Activated B cell treated with CpG ODN at 0.5 μM for 24 hours (primary cell): Measurements from ENCODE around the gene CAMK4. TPM values are rescaled to one million over a fixed set of nuclear protein-coding genes. Genes with fewer than 3 reads are reported as not detected.

ENCODE experiments used
- ATAC-seq: fragments of 200-7000 bp; cut with Tn5 transposase; one replicate; pipeline ENCODE4 v1.10.0; 2021; ENCODE audit warnings: low read depth, mild to moderate bottlenecking, moderate library complexity
- CTCF ChIA-PET: fragments of 350-600 bp; sonication (Branson Sonifier 250); formaldehyde crosslinking; loops from one replicate; lab custom pipeline; 2021; ENCODE audit warnings: antibody characterized with exemption; lab: Charles Lee
- POLR2A ChIA-PET: fragments of 350-600 bp; sonication (Branson Sonifier 250); formaldehyde crosslinking; loops from one replicate; lab custom pipeline; 2021; ENCODE audit warnings: antibody characterized with exemption; lab: Charles Lee
- DNase-seq: peaks from one replicate; pipeline ENCODE4 v3.0.0; 2022
- H3K27ac Mint-ChIP-seq: one replicate; pipeline ENCODE4 v1.8.0; 2020; ENCODE audit warnings: mixed read lengths
- H3K27me3 Mint-ChIP-seq: one replicate; pipeline ENCODE4 v1.8.0; 2021; ENCODE audit warnings: mixed read lengths
- H3K36me3 Mint-ChIP-seq: one replicate; pipeline ENCODE4 v1.8.0; 2021; ENCODE audit warnings: low read depth, mixed read lengths
- H3K4me1 Mint-ChIP-seq: one replicate; pipeline ENCODE4 v1.8.0; 2021; ENCODE audit warnings: mixed read lengths
- H3K4me3 Mint-ChIP-seq: one replicate; pipeline ENCODE4 v1.8.0; 2020; ENCODE audit warnings: mild to moderate bottlenecking, mixed read lengths
- H3K9me3 Mint-ChIP-seq: one replicate; pipeline ENCODE4 v1.8.0; 2020; ENCODE audit warnings: mixed read lengths
- intact Hi-C: fragments of 100-400 bp; cut with micrococcal nuclease; formaldehyde crosslinking; loops from one replicate; pipeline ENCODE4 v1.15.1; 2024
- total RNA-seq: library from RNA; stranded (reverse); gene quantifications from 2 replicates; pipeline ENCODE4 v1.2.3, GENCODE V29; 2022
- TF ChIP-seq, protein P1 (sequence below): fragments of 200-600 bp; IDR thresholded peaks from one replicate; pipeline ENCODE4 v1.8.0; 2022; ENCODE audit warnings: antibody characterized with exemption, mild to moderate bottlenecking

Gene CAMK4
- total RNA-seq, 1 donor from 2014 or later, result 6.3 TPM

GRCh38 chr5:111310711-111311620, 86.8 kb downstream of the CAMK4 start:
- no peaks in the 10 kb centered on the region for H3K9me3 Mint-ChIP-seq
- ChIA-PET CTCF (no interaction called here), POLR2A (no interaction called here)
- DNase-seq (no peak), ATAC-seq (no peak)
- H3K27me3 Mint-ChIP-seq, result no peaks in the 10 kb centered on the region
- no peak overlapping the region for H3K4me3 Mint-ChIP-seq
- intact Hi-C loops, result no loop called here
- TF ChIP-seq, protein P1, sequence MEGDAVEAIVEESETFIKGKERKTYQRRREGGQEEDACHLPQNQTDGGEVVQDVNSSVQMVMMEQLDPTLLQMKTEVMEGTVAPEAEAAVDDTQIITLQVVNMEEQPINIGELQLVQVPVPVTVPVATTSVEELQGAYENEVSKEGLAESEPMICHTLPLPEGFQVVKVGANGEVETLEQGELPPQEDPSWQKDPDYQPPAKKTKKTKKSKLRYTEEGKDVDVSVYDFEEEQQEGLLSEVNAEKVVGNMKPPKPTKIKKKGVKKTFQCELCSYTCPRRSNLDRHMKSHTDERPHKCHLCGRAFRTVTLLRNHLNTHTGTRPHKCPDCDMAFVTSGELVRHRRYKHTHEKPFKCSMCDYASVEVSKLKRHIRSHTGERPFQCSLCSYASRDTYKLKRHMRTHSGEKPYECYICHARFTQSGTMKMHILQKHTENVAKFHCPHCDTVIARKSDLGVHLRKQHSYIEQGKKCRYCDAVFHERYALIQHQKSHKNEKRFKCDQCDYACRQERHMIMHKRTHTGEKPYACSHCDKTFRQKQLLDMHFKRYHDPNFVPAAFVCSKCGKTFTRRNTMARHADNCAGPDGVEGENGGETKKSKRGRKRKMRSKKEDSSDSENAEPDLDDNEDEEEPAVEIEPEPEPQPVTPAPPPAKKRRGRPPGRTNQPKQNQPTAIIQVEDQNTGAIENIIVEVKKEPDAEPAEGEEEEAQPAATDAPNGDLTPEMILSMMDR, result no peak
- H3K36me3 Mint-ChIP-seq, result no peaks in the 10 kb centered on the region
- H3K27ac Mint-ChIP-seq, result no peak overlapping the region
- H3K4me1 Mint-ChIP-seq, result no peaks in the 10 kb centered on the region

- intact Hi-C loops, result no loop called here
- ATAC-seq, result no peak
Measured at GRCh38 chr5:111311666-111312065, 87.5 kb downstream of the CAMK4 start.

DNA sequence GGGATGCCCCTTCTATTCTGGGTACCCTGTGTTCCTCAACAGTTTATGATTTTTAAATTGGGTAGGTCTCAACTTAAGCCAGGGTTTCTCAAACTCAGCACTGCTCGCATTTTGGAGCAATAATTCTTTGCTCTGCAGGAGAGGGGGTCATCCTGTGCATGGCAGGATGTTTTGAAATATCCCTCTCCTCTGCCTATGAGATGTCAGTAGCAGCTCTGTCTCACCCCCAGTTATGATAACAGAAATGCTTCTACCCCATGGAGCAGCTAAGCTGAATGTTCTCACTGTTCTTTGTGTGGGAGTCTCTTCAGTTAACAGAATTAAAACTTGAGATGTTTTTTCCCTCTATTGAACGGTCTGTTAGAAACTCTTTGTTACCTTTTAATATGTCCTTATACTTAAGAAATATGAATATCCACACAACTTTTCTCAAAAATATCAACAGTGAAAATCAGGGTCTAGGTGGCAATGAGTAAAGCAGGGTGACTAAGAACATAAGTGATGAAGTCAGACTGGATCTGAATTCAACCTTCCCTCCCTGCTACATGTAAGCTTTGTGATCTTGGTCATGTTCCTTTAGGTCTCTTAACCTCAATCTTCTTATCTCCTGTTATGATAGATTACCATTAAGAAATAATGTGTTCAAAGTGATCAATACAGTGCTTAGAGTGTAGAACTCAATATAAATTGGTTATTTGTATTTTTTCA, 89.0 kb downstream of the CAMK4 start:
- ChIA-PET CTCF (no interaction called here), POLR2A (no interaction called here)
- H3K36me3 Mint-ChIP-seq, result no peaks in the 10 kb centered on the region
- intact Hi-C loops, result no loop called here
- H3K27me3 Mint-ChIP-seq, result no peaks in the 10 kb centered on the region
- TF ChIP-seq, protein P1, result no peak
- no peak overlapping the region for H3K27ac Mint-ChIP-seq
- H3K4me1 Mint-ChIP-seq, result no peaks in the 10 kb centered on the region
- ATAC-seq, result no peak
- no peak for DNase-seq
- no peaks in the 10 kb centered on the region for H3K9me3 Mint-ChIP-seq
- no peak overlapping the region for H3K4me3 Mint-ChIP-seq

More at GRCh38 chr5:111311666-111312065, 87.5 kb downstream of the CAMK4 start:
- H3K36me3 Mint-ChIP-seq, result no peaks in the 10 kb centered on the region
- H3K4me3 Mint-ChIP-seq, result no peak overlapping the region
- TF ChIP-seq, protein P1, result no peak
- no peak for DNase-seq
- ChIA-PET POLR2A (no interaction called here), CTCF (no interaction called here)
- H3K27ac Mint-ChIP-seq, result no peak overlapping the region
- no peaks in the 10 kb centered on the region for H3K9me3 Mint-ChIP-seq
- H3K4me1 Mint-ChIP-seq, result no peaks in the 10 kb centered on the region
- no peaks in the 10 kb centered on the region for H3K27me3 Mint-ChIP-seq

DNA sequence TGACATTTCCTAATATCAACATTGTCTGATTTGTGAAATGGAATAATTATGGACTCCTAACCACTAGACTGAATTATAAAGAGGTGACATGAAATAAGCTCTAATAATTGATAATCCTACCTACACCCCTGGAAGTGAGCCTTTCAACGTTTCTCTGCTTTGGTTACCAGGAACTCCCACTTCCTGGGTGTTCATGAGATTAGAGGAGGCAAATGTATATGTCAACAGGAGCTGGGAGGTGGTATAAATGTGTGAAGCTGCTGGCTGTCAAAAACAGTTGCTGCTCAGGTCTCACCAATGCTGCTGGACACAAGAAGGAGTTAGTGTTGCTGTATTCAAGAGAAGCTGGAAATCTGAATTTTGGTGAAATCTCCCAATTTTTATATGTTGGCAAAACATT, 96.8 kb downstream of the CAMK4 start:
- CTCF ChIA-PET, result no interaction called here
- peaks cover 3% of the 10 kb centered on the region for H3K9me3 Mint-ChIP-seq
- intact Hi-C loops, result no loop called here
- no peaks in the 10 kb centered on the region for H3K36me3 Mint-ChIP-seq
- H3K27me3 Mint-ChIP-seq, result no peaks in the 10 kb centered on the region
- ATAC-seq (no peak), DNase-seq (no peak)
- no peak overlapping the region for H3K4me3 Mint-ChIP-seq
- H3K4me1 Mint-ChIP-seq, result no peaks in the 10 kb centered on the region
- H3K27ac Mint-ChIP-seq, result no peak overlapping the region
- TF ChIP-seq, protein P1, result no peak
- POLR2A ChIA-PET, result no interaction called here

GRCh38 chr5:111321376-111321775, 97.2 kb downstream of the CAMK4 start:
- DNase-seq (no peak), ATAC-seq (no peak)
- ChIA-PET POLR2A (no interaction called here), CTCF (no interaction called here)
- H3K9me3 Mint-ChIP-seq, result peaks cover 5% of the 10 kb centered on the region
- intact Hi-C loops, result no loop called here
- H3K36me3 Mint-ChIP-seq, result no peaks in the 10 kb centered on the region
- H3K4me1 Mint-ChIP-seq, result no peaks in the 10 kb centered on the region
- no peaks in the 10 kb centered on the region for H3K27me3 Mint-ChIP-seq
- H3K27ac Mint-ChIP-seq, result no peak overlapping the region
- H3K4me3 Mint-ChIP-seq, result no peak overlapping the region
- TF ChIP-seq, protein P1, result no peak
